HCT116 (cell line): ENCODE measurements around the gene MEDAG. TPM values are rescaled to one million over a fixed set of nuclear protein-coding genes. Genes with fewer than 3 reads are reported as not detected.
A peak's percentile ranks its signal among the peaks of the same experiment; 100 is the strongest.

Experiments
- ATAC-seq: fragments of 200-7000 bp; cut with Tn5 transposase; 2 replicates; pipeline ENCODE4 v1.9.1; 2020; ENCODE audit warnings: mild to moderate bottlenecking, moderate library complexity
- BruUV-seq: library from RNA; stranded (reverse); fragments of 400-500 nt; replicated peaks from 2 replicates; lab custom pipeline; 2021; lab: Mats Ljungman, UMichigan
- CTCF ChIA-PET: fragments of 300-600 bp; sonication (Branson Sonifier 250); formaldehyde crosslinking; loops from one replicate; lab custom pipeline; 2021; ENCODE audit warnings: antibody characterized with exemption; lab: Charles Lee
- POLR2A ChIA-PET: fragments of 300-600, 350-600 bp; sonication (Branson Sonifier 250); formaldehyde crosslinking; loops from one replicate; lab custom pipeline; 2021; ENCODE audit warnings: antibody characterized with exemption; lab: Charles Lee
- RAD21 ChIA-PET, 2 experiments: fragments of 300-600 bp; sonication (Branson Sonifier 250); formaldehyde crosslinking; loops; one replicate each; lab custom pipeline; 2023; ENCODE audit warnings: low total read pairs in 2 of 2; ENCODE audit not compliant: uncharacterized antibody in 2 of 2, unreplicated experiment in 2 of 2, low non-redundant PET in 1 of 2; lab: Charles Lee
- DNase-seq: peaks from one replicate; pipeline ENCODE4 v3.0.0-alpha.2; 2010; ENCODE audit warnings: low read depth, low spot score
- H2AFZ ChIP-seq: fragments of 200-600 bp; shearing (Covaris generic), sonication (generic); 2 replicates; pipeline ENCODE4 v1.6.1; 2017; ENCODE audit warnings: low read depth, mixed run types, mixed read lengths, antibody characterized with exemption, low read length; ENCODE audit not compliant: poor library complexity, severe bottlenecking
- H3K27ac ChIP-seq: 2 replicates; pipeline ENCODE4 v1.5.1; 2012; ENCODE audit warnings: low read depth, low read length
- H3K27me3 ChIP-seq: fragments of 200-600 bp; sonication (generic); 2 replicates; pipeline ENCODE4 v1.6.1; 2016; ENCODE audit warnings: mixed run types, low read length, mixed read lengths; ENCODE audit not compliant: insufficient read depth
- H3K36me3 ChIP-seq, 2 experiments: fragments of 200-500 bp in 1 of 2; fragments of 200-600 bp in 1 of 2; sonication (Bioruptor generic) in 1 of 2; sonication (generic) in 1 of 2; 2 replicates each; pipeline versions ENCODE4 v1.5.1 to v1.6.1; 2014 to 2016; ENCODE audit warnings: low read length in 2 of 2, inconsistent platforms in 1 of 2, mixed read lengths in 1 of 2, mixed run types in 1 of 2; ENCODE audit not compliant: insufficient read depth in 2 of 2, control insufficient read depth in 1 of 2
- H3K4me1 ChIP-seq, 2 experiments: fragments of 200-600 bp in 1 of 2; sonication (generic) in 1 of 2; 2 replicates each; pipeline versions ENCODE4 v1.5.1 to v1.6.1; 2012 to 2017; ENCODE audit warnings: low read length in 2 of 2, inconsistent platforms in 1 of 2, mild to moderate bottlenecking in 1 of 2, mixed read lengths in 1 of 2, mixed run types in 1 of 2, moderate library complexity in 1 of 2; ENCODE audit not compliant: insufficient read depth in 2 of 2, control insufficient read depth in 1 of 2
- H3K4me2 ChIP-seq: fragments of 200-600 bp; sonication (generic); 2 replicates; pipeline ENCODE4 v1.6.1; 2017; ENCODE audit warnings: mixed run types, low read length, mixed read lengths
- H3K4me3 ChIP-seq, 2 experiments: fragments of 200-600 bp in 1 of 2; sonication (generic) in 1 of 2; replicated peaks in 1 of 2; 2 replicates each; pipeline ENCODE4 v1.5.1; 2011 to 2016; ENCODE audit warnings: low read length in 2 of 2, control low read depth in 1 of 2, low read depth in 1 of 2, mild to moderate bottlenecking in 1 of 2, mixed read lengths in 1 of 2, mixed run types in 1 of 2
- H3K79me2 ChIP-seq: fragments of 200-600 bp; sonication (generic); 2 replicates; pipeline ENCODE4 v1.6.1; 2017; ENCODE audit warnings: mild to moderate bottlenecking, mixed run types, low read length, moderate library complexity, mixed read lengths; ENCODE audit not compliant: insufficient read depth
- H3K9ac ChIP-seq: fragments of 200-600 bp; sonication (generic); 2 replicates; pipeline ENCODE4 v1.6.1; 2016; ENCODE audit warnings: low read length, mixed read lengths
- H3K9me2 ChIP-seq: fragments of 200-600 bp; sonication (generic), shearing (Covaris generic); 2 replicates; pipeline ENCODE4 v1.6.1; 2017; ENCODE audit warnings: mixed run types, mild to moderate bottlenecking, moderate library complexity; ENCODE audit not compliant: insufficient read depth
- H3K9me3 ChIP-seq, 2 experiments: fragments of 200-500 bp in 1 of 2; fragments of 200-600 bp in 1 of 2; sonication (Bioruptor generic) in 1 of 2; sonication (generic) in 1 of 2; 2 replicates each; pipeline ENCODE4 v1.6.1; 2014 to 2017; ENCODE audit warnings: low read length in 2 of 2, mixed read lengths in 2 of 2, inconsistent platforms in 1 of 2, low read depth in 1 of 2, mild to moderate bottlenecking in 1 of 2, mixed run types in 1 of 2, moderate library complexity in 1 of 2; ENCODE audit not compliant: control insufficient read depth in 1 of 2, insufficient read depth in 1 of 2
- H4K20me1 ChIP-seq: fragments of 200-600 bp; sonication (generic), shearing (Covaris generic); 2 replicates; pipeline ENCODE4 v1.6.1; 2017; ENCODE audit warnings: mixed run types, mild to moderate bottlenecking, moderate library complexity; ENCODE audit not compliant: insufficient read depth
- ATF3 ChIP-seq: IDR thresholded peaks from 2 replicates; pipeline ENCODE4 v1.6.1; 2012
- EGR1 ChIP-seq: IDR thresholded peaks from 2 replicates; pipeline ENCODE4 v1.6.1; 2012; ENCODE audit warnings: low read depth
- EZH2phosphoT487 ChIP-seq: fragments of 200-600 bp; IDR thresholded peaks from 2 replicates; pipeline ENCODE4 v1.6.1; 2018; ENCODE audit warnings: antibody characterized with exemption, borderline replicate concordance
- MAX ChIP-seq: IDR thresholded peaks from 2 replicates; pipeline ENCODE4 v1.6.1; 2012
- POLR2A ChIP-seq: IDR thresholded peaks from 2 replicates; pipeline ENCODE4 v1.7.0; 2011; ENCODE audit warnings: borderline replicate concordance; ENCODE audit not compliant: insufficient read depth, insufficient read length; ENCODE audit errors: extremely low read depth
- TCF7L2 ChIP-seq: IDR thresholded peaks from 2 replicates; pipeline ENCODE4 v1.7.0; 2011; ENCODE audit warnings: borderline replicate concordance, inconsistent platforms; ENCODE audit not compliant: insufficient read depth, insufficient read length; ENCODE audit errors: extremely low read depth
- ZBTB33 ChIP-seq: IDR thresholded peaks from 2 replicates; pipeline ENCODE4 v1.6.1; 2011; ENCODE audit warnings: mild to moderate bottlenecking, low read length, moderate library complexity; ENCODE audit not compliant: insufficient replicate concordance; ENCODE audit errors: extremely low read depth
- intact Hi-C: fragments of 100-400 bp; cut with micrococcal nuclease; formaldehyde crosslinking; loops from 2 replicates; pipeline ENCODE4 v1.10.0; 2022
- total RNA-seq: library from RNA; stranded (reverse); gene quantifications from one replicate; pipeline ENCODE4 v1.2.1, GENCODE V29; 2021; ENCODE audit not compliant: unreplicated experiment

Gene MEDAG
- total RNA-seq, 1 experiment from 2014 or later, result not detected

GRCh38 chr13:30870049-30870884, 35.8 kb upstream of the MEDAG start:
- Histone ChIP-seq H3K4me1 (peaks cover 18 to 35% of the 10 kb centered on the region in 2 experiments), H3K27ac (no peak overlapping the region), H3K9ac (no peak overlapping the region)
- DNase-seq, result peak; percentile 79
- RAD21 ChIA-PET, result no interaction called here
- TF ChIP-seq TCF7L2, result no peak
- TF ChIP-seq EGR1, result no peak
- TF ChIP-seq MAX, result no peak
- peak; percentile 16 for TF ChIP-seq POLR2A
- TF ChIP-seq EZH2phosphoT487, result no peak
- TF ChIP-seq ATF3, result no peak
- TF ChIP-seq ZBTB33, result no peak
- TF ChIP-seq, all 23 proteins: peak for 1
- ATAC-seq, result peak; percentile 92
- Histone ChIP-seq H3K27me3 (no peaks in the 10 kb centered on the region), H3K36me3 (no peaks in the 10 kb centered on the region), H3K9me2 (no peaks in the 10 kb centered on the region), H2AFZ (peak overlapping the region; percentile 63), H3K9me3 (no peaks in the 10 kb centered on the region), H3K4me2 (peak overlapping the region; percentile 38), H4K20me1 (no peaks in the 10 kb centered on the region), H3K79me2 (no peaks in the 10 kb centered on the region), H3K4me3 (no peak overlapping the region)
- no TSS peak for BruUV-seq
- intact Hi-C loops, result no loop called here
- CTCF ChIA-PET, result interaction anchor here (0.9 to 1.4 kb wide), 3 partner anchors 22 to 174 kb away, joined by 3 to 5 read pairs (median 3); no protein-coding TSS in a partner anchor
- POLR2A ChIA-PET, result interaction anchor here (1.6 kb wide), 1 partner anchor 39 kb away, joined by 3 read pairs; no protein-coding TSS in a partner anchor
